Endodermal cell (in vitro differentiated cells): ENCODE data around the gene DPM1. TPM values are rescaled to one million over a fixed set of nuclear protein-coding genes. Genes with fewer than 3 reads are reported as not detected.

Source experiments
- DNase-seq: peaks from one replicate; pipeline ENCODE4 v3.0.0-alpha.2; 2017
- H3K27ac ChIP-seq: 2 replicates; pipeline ENCODE4 v1.5.1; 2013; ENCODE audit warnings: mild to moderate bottlenecking, low read depth, low read length, moderate library complexity
- H3K27me3 ChIP-seq: 2 replicates; pipeline ENCODE4 v1.6.1; 2013; ENCODE audit warnings: mild to moderate bottlenecking, low read length, moderate library complexity; ENCODE audit not compliant: insufficient read depth, control insufficient read depth, poor library complexity, severe bottlenecking
- H3K36me3 ChIP-seq: 2 replicates; pipeline ENCODE4 v1.7.0; 2013; ENCODE audit warnings: mild to moderate bottlenecking, low read length, moderate library complexity; ENCODE audit not compliant: control insufficient read depth, insufficient read depth
- H3K4me1 ChIP-seq: one replicate; pipeline ENCODE4 v1.7.0; 2013; ENCODE audit warnings: low read length; ENCODE audit not compliant: control insufficient read depth, insufficient read depth
- H3K4me3 ChIP-seq: 2 replicates; pipeline ENCODE4 v1.5.1; 2013; ENCODE audit warnings: mild to moderate bottlenecking, low read length, moderate library complexity
- H3K9ac ChIP-seq: 2 replicates; pipeline ENCODE4 v1.6.1; 2013; ENCODE audit warnings: mild to moderate bottlenecking, low read length, moderate library complexity; ENCODE audit not compliant: poor library complexity, severe bottlenecking; ENCODE audit errors: extremely low read depth
- H3K9me3 ChIP-seq: 2 replicates; pipeline ENCODE4 v1.6.1; 2013; ENCODE audit warnings: mild to moderate bottlenecking, low read length, moderate library complexity; ENCODE audit not compliant: control insufficient read depth
- H3K27ac Mint-ChIP-seq: 2 replicates; pipeline ENCODE4 v1.8.0; 2020; ENCODE audit warnings: mixed read lengths
- H3K27me3 Mint-ChIP-seq: 2 replicates; pipeline ENCODE4 v1.8.0; 2021; ENCODE audit warnings: mild to moderate bottlenecking, mixed read lengths; ENCODE audit not compliant: insufficient read depth
- H3K36me3 Mint-ChIP-seq: 2 replicates; pipeline ENCODE4 v1.8.0; 2020; ENCODE audit warnings: low read depth, mixed read lengths
- H3K4me1 Mint-ChIP-seq: 2 replicates; pipeline ENCODE4 v1.8.0; 2020; ENCODE audit warnings: mixed read lengths
- H3K4me3 Mint-ChIP-seq: 2 replicates; pipeline ENCODE4 v1.8.0; 2020; ENCODE audit warnings: mild to moderate bottlenecking, moderate library complexity, mixed read lengths
- H3K9me3 Mint-ChIP-seq: 2 replicates; pipeline ENCODE4 v1.8.0; 2020; ENCODE audit warnings: mild to moderate bottlenecking, mixed read lengths
- whole genome bisulfite sequencing, 2 experiments: methylation state at CpG; one replicate each; pipeline versions ENCODE4 v1.1.5 to v1.1.7; 2013; ENCODE audit warnings: missing lambda C conversion rate in 2 of 2, mixed read lengths in 1 of 2; ENCODE audit not compliant: insufficient coverage in 1 of 2, insufficient read length in 1 of 2; 5-methylcytosine and 5-hydroxymethylcytosine counted together
- total RNA-seq, 2 donors: library from RNA; stranded (reverse); fragmentation: NEBNext Ultra II Directional in 1 of 2; extraction: Animal tissue kit (Norgen Biotek cat#: 25700) in 1 of 2; gene quantifications; 2 replicates in 1 of 2; 3 replicates in 1 of 2; pipeline ENCODE4 v1.2.1, GENCODE V29; 2021
- TF ChIP-seq, protein P1 (sequence below): fragments of 200-600 bp; sonication (generic); conservative IDR thresholded peaks from 2 replicates; pipeline ENCODE4 v1.5.0; 2021; ENCODE audit warnings: antibody characterized with exemption, mild to moderate bottlenecking

The DPM1 gene
- total RNA-seq, 2 donors from 2014 or later = 54.9 to 58.8 TPM

DNA sequence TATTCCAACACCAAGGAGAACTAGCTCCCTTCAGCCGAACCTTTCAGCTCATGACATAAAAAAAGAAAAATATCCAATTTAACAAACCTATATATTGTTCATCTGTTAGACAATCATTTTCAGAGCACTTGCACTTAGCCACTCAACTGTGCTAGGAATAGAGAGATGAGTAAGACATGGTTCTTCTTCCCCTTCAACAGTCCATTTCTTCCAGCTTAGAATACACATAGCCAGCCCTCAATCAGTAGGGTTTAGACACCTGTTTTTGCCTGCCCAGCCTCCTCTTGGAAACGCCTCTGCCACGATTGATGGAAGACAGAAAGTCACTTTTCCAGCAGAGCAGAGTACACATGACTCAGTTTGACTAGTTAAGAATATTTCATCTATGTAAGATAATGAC is 48.9 kb downstream of the DPM1 start:
- DNase-seq = no peak
- H3K4me1 Mint-ChIP-seq = peaks cover 33% of the 10 kb centered on the region
- peaks cover 52% of the 10 kb centered on the region for H3K36me3 Mint-ChIP-seq

GRCh38 chr20:50904067-50904570 is 54.2 kb downstream of the DPM1 start:
- Histone ChIP-seq H3K27ac (no peak overlapping the region), H3K9me3 (no peaks in the 10 kb centered on the region), H3K36me3 (peaks cover 91% of the 10 kb centered on the region), H3K4me1 (peaks cover 5% of the 10 kb centered on the region), H3K27me3 (no peaks in the 10 kb centered on the region), H3K9ac (no peak overlapping the region), H3K4me3 (no peak overlapping the region)
- H3K9me3 Mint-ChIP-seq = peaks cover 1% of the 10 kb centered on the region
- TF ChIP-seq, protein P1, sequence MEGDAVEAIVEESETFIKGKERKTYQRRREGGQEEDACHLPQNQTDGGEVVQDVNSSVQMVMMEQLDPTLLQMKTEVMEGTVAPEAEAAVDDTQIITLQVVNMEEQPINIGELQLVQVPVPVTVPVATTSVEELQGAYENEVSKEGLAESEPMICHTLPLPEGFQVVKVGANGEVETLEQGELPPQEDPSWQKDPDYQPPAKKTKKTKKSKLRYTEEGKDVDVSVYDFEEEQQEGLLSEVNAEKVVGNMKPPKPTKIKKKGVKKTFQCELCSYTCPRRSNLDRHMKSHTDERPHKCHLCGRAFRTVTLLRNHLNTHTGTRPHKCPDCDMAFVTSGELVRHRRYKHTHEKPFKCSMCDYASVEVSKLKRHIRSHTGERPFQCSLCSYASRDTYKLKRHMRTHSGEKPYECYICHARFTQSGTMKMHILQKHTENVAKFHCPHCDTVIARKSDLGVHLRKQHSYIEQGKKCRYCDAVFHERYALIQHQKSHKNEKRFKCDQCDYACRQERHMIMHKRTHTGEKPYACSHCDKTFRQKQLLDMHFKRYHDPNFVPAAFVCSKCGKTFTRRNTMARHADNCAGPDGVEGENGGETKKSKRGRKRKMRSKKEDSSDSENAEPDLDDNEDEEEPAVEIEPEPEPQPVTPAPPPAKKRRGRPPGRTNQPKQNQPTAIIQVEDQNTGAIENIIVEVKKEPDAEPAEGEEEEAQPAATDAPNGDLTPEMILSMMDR = no peak
- H3K36me3 Mint-ChIP-seq = peaks cover 62% of the 10 kb centered on the region
- H3K4me3 Mint-ChIP-seq = no peak overlapping the region
- H3K27ac Mint-ChIP-seq = no peak overlapping the region
- no peak for DNase-seq
- no peaks in the 10 kb centered on the region for H3K27me3 Mint-ChIP-seq
- peaks cover 28% of the 10 kb centered on the region for H3K4me1 Mint-ChIP-seq
- WGBS, 2 experiments = 94 to 96% methylated on average over 4 to 6 of the region's 6 CpGs

More for the DNA sequence above, 48.9 kb downstream of the DPM1 start:
- H3K4me3 ChIP-seq = no peak overlapping the region
- TF ChIP-seq, protein P1 = no peak
- H3K9me3 ChIP-seq = no peaks in the 10 kb centered on the region
- Mint-ChIP-seq H3K4me3 (no peak overlapping the region), H3K27ac (peak overlapping the region; percentile 18), H3K9me3 (peaks cover 1% of the 10 kb centered on the region), H3K27me3 (no peaks in the 10 kb centered on the region)
- peaks cover 85% of the 10 kb centered on the region for H3K36me3 ChIP-seq
- 91 to 100% methylated on average over 2 of the region's 3 CpGs for WGBS, 2 experiments
- peaks cover 3% of the 10 kb centered on the region for H3K4me1 ChIP-seq
- H3K27ac ChIP-seq = no peak overlapping the region
- no peak overlapping the region for H3K9ac ChIP-seq
- no peaks in the 10 kb centered on the region for H3K27me3 ChIP-seq

DNA sequence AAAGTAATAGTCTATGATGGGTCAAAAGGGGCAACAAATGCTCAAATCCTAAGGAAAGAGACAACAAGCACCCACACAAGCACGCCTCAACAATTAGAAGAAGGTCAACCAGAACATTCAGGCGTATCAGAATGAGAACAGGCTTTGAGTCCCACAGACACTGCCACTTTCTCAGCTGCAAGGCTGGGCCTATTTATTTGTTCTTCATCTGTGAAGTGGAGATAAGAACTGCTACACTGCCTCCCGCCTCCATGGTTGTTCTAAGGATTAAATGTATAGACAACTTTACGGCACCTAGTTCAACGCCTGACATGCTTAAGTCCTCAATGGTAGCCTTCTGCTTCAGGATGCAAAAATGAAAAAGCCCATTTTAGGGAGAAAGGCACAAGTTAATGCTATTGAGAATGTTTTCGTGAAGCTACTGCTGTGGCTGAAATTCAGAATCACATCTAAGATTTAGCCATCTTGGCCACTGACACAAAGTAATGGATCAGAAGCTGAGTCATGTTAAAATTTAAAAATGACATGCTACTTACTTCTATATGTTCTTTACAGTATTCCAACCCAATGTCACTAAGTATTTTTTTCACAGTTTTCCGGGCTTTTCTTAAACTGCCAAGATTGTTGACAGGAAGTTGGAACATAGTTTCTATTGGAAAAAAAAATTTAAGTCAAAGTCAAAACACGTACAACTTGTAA is 54.8 kb downstream of the DPM1 start:
- Mint-ChIP-seq H3K9me3 (peaks cover 1% of the 10 kb centered on the region), H3K4me3 (no peak overlapping the region), H3K4me1 (peaks cover 28% of the 10 kb centered on the region), H3K36me3 (peaks cover 64% of the 10 kb centered on the region), H3K27ac (peak overlapping the region; percentile 44), H3K27me3 (no peaks in the 10 kb centered on the region)
- H3K4me1 ChIP-seq = peaks cover 5% of the 10 kb centered on the region
- WGBS, 2 experiments = 88 to 96% methylated on average over 4 to 8 of the region's 8 CpGs
- no peak overlapping the region for H3K9ac ChIP-seq
- peak overlapping the region; percentile 3 for H3K27ac ChIP-seq
- H3K36me3 ChIP-seq = peaks cover 93% of the 10 kb centered on the region
- H3K27me3 ChIP-seq = no peaks in the 10 kb centered on the region
- no peaks in the 10 kb centered on the region for H3K9me3 ChIP-seq
- TF ChIP-seq, protein P1 = no peak
- H3K4me3 ChIP-seq = no peak overlapping the region
- DNase-seq = no peak
